ENCODE results near the gene DHRSX.
"Not testable (repeated sequence)": the region's sequence is repeated elsewhere in the genome, so short reads cannot be mapped to it uniquely, and the experiment has no call there.

Gene DHRSX

DNA sequence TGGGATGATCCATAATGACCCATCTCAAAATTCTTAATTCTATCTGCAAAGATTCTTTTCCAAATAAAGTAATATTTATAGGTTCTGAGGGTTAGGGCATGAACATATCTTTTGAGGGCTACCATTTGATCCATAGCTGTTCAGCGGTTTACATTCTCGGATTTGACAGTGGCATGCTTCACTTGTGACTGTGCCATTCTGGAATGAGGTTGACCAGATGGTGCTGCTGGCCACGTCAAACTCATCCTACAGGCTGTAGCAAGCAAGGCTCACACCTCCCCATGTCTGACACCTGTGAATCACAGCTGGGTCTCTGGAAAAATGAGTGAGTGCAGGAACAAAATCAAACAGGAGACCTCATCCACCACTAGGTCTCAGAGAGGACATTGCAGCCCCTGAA is 280.5 kb downstream of the DHRSX start:
- no peak for DNase-seq (ENCODE audit: low read depth in 2 of 2)

DNA sequence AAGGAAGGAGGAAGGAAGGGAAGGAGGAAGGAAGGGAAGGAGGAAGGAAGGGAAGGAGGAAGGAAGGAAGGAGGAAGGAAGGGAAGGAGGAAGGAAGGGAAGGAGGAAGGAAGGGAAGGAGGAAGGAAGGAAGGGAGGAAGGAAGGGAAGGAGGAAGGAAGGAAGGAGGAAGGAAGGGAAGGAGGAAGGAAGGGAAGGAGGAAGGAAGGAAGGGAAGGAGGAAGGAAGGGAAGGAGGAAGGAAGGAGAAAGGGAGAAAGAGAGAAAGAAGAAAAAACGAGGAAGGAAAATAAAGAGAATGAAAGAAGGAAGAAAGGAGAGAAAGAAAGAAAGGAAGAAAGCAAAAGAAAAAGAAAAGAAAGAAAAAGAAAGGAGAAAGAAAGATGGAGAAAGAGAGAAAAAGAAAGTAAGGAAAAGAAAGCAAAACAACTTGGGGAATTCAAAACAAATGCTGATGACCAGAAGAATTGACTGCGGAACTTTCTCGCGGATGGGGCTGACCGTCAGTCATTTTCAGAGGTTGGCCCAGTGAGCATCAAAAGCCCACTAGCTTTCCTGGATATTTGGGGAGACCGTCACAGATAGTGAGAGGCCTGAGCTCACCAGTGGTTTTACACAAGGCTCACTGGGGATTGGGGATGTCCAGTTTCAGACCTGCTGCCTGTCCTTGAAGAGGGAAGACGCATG is 286.5 kb downstream of the DHRSX start:
- not testable (repeated sequence) for DNase-seq (ENCODE audit: low read depth in 2 of 2)

DNA sequence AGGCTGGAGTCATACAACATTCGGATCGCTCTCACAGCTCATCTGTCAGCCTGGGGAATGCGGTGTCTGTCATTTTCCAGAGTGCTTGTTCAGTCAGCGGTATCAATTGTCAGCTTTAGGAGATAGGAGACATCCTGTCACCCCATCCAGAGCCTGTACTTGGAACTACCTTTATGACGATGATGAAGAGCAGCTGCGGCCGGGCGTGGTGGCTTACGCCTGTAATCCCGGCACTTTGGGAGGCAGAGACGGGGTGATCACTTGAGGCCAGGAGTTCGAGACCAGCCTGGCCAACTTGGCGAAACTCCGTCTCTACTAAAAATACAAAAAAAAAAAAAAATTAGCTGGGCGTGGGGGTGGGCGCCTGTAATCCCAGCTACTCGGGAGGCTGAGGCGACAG is 289.1 kb downstream of the DHRSX start:
- not testable (repeated sequence) for DNase-seq (ENCODE audit: low read depth in 2 of 2)

DNA sequence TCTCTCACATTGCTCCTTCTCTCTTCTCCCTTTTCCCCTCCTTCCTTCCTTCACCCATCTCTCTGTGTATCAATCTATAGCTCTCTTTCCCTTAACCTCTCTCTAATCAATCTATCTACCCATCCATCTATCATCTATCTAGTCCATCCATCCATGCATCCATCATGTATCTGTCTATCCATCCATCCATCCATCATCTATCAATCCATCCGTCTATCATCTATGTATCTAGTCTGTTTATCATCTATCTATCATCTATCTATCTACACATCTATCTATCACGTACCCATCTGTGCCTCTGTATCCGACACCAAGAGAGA is 307.5 kb downstream of the DHRSX start:
- no peak for DNase-seq (ENCODE audit: low read depth in 2 of 2)

DNA sequence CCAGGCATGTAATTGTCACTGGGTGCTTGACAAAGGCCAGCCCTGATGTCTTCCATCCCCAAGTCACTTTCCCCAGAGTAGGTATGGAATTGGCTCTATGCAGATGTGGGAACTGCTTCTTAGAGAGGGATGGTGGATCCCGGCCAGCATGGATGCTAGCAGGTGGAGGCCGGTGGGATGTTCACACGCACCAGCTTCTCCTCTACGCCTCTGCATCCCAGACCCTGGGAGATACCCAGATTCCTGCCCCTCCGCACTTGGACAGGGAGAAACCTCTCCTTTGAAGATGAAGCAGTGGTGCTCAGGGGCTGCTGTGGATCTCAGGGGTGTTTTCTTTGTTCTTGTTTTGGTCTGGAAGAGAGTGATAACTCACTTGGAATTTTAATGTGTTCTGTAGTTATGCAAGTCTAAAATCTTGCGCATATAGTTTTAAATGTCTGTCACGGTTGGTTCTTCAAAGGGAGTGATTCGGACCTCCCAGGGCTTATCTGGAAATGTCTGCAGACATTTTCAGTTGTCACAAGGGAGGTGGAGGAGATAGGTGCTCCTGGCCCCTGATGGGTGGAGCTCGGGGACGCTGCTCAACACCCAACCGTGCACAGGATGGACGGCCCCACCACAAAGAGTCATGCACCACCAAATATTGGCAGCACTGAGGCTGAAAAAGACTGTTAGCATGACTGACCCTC is 308.0 kb downstream of the DHRSX start:
- DNase-seq (ENCODE audit: low read depth in 2 of 2) = no peak

DNA sequence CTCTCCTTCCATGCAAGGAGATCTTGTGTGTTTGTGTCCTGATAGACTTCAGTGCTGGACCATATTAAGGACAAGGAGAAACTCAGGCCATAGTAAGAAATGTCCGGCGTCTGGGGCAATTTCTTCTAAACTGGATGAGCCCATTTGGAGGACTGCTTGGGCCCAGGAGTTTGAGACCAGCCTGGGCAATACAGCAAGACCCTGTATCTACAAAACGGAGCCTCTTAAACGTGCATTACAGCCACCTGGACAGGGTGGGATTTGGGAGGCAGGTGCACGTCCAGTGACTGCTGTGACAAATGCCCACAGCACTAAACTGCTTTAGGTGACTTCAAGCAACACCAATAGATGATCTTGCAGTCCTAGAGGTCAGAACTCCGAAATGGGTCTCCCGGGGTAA is 311.9 kb downstream of the DHRSX start:
- no peak for DNase-seq (ENCODE audit: low read depth in 2 of 2)

DNA sequence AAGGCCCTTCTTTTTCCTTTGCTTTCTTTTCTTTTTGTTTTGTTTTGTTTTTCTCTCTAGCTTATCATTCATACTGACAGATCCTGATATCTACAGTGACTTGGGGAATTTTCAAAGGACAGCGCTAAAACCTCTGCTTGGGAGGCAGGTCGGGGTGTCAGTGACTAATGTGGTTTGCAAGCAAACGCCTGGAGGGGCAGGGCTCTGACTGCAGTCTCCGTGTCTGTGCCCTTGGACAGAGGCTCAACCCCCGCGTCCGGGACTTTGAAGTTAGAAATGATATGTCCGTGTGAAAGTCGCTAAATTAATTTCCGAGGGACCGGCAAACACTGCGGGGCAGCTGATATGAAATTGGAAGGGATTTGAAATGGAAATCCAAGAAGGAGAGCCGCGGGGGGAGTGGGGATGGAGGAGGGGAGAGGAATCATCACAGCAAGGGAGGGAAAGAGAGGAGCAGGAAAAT is 312.4 kb downstream of the DHRSX start:
- no peak for DNase-seq (ENCODE audit: low read depth in 2 of 2)

DNA sequence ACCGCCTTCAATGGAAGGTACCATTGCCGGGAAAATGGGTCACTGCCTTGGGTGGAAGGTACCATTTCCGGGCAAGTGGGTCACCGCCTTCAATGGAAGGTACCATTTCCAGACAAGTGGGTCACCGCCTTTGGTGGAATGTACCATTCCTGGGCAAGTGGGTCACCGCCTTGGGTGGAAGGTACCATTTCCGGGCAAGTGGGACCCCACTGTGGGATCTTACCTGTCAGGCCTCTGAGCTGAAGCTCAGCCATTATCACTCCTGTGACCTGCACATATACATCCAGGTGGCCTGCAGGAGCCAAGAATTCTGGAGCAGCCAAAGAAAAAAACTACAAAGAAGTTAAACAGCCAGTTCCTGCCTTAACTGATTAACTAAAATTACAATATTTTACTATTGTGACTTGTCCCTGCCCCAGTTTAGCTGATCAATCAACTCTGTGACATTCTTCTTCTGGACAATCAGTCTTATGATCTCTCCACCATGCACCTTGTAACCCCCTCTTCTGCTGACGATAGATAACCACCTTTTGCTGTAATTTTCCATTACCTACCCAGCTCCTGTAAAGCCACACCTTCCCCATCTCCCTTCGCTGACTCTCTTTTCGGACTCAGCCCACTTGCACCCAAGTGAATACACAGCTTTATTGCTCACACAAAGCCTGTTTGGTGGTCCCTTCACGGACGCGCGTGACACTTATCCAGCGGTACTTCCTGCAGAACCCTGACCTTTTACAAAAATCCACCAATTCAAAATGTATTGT is 313.2 kb downstream of the DHRSX start:
- DNase-seq (ENCODE audit: low read depth in 2 of 2) = no peak

DNA sequence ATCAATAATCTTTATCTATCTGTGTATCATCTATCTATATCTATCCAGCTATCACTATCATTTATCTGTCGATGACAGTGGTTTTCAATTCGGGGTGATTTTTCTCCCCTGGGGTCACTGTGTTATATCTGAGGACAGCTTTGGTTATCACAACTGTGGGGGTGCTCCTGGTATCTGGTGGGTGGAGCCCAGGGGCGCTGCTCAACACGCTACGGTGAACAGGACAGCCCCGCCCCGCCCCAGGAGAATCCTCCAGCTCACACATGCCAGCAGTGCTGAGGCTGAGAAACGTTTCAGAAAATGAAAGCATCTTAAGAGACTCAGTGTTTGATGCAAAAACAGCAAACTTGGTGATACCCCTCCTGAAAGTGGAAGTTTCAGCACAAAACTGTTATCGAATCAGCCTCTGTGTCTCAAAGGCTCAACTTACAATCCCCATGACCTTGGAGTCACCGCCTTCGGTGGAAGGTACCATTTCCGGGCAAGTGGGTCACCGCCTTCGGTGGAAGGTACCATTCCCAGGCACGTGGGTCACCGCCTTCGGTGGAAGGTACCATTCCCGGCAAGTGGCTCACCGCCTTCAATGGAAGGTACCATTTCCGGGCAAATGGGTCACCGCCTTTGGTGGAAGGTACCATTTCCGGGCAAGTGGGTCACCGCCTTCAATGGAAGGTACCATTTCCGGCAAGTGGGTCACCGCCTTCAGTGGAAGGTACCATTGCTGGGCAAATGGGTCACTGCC is 315.3 kb downstream of the DHRSX start:
- DNase-seq (ENCODE audit: low read depth in 2 of 2) = no peak

DNA sequence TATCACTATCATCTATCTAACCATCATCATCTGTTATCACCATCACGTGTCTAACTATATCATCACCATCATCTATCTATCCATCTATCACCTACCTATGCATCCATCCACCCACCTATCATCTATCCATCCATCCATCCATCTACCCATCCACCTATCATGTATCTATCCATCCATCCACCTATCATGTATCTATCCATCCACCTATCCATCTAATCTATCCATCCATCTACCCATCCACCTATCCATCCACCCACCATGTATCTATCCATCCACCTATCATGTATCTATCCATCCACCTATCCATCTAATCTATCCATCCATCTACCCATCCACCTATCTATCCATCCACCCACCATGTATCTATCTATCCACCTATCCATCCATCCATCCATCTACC is 316.7 kb downstream of the DHRSX start:
- no peak for DNase-seq (ENCODE audit: low read depth in 2 of 2)

DNA sequence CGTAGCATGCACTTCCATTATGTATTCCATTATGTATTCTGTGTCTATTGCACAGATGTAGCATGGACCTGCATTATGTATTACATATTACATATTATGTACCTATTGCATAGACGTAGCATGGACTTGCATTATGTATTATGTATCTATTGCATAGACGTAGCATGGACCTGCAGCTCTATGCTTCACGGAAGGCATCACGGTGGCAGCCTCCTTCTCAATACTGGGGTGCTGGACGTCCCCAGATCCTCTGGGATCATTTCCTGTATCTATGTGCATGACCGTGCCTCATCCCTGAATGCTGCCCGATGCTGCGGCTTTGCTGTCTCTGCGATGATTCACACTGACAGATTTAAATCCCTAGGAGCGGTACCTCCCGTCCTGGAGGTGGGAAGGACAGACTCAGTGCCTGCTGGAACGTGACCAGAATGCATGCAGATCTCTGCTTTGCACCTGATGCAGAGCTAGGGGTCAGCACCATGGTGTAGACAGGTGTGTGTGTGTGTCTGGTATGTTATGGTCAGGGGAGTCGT is 317.5 kb downstream of the DHRSX start:
- no peak for DNase-seq (ENCODE audit: low read depth in 2 of 2)

DNA sequence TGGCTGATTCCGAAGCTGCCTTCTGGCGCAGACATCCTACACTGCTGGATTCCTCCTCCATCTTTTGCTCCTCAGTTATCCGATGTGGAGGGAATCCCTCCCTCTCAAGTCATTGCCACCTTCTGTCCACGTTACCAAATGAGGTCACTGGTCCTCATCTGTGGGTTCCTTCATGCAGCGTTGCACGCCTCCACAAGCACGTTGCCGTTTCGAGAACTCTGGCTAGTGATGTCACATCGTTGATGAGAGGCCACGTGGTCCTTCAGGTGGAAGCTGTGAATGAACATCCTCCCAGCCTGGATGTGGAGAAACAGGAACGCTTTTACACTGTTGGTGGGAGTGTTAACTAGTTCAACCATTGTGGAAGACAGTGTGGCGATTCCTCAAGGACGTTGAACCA is 323.2 kb downstream of the DHRSX start:
- no peak for DNase-seq (ENCODE audit: low read depth in 2 of 2)

DNA sequence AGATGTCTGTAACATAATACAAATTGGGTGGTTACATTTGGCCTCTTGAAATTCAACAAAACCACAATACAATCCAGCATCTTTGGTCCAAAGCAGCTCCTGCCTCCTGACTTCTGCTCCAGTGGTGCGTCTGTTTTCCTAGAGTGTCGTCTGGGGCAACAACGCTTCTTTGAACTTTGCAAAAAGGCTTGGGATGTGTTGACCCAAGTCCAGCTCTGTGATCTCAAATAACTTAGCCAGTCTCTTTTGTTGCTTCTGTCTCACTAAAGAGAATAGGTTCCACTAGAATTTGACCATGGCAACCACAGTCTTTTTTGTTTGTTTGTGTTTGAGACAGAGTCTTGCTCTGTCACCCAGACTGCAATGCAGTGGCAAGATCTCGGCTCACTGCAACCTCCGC is 324.0 kb downstream of the DHRSX start:
- no peak for DNase-seq (ENCODE audit: low read depth in 2 of 2)

DNA sequence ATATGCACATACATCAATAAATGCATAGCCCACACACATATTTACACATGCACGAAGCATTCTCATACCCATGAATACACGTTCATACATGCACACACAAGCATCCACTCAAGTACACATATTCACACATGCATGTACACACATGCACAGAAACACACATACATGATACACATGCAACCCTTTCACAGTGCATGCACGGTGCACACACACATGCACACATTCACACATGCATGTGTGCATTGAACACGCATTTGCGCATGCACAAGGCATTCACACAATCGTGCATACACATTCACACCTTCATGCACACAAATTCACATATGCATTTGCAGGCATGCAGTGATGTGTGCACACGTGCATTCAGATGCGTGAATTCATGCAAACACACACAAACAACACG is 324.5 kb downstream of the DHRSX start:
- DNase-seq (ENCODE audit: low read depth in 2 of 2) = no peak

DNA sequence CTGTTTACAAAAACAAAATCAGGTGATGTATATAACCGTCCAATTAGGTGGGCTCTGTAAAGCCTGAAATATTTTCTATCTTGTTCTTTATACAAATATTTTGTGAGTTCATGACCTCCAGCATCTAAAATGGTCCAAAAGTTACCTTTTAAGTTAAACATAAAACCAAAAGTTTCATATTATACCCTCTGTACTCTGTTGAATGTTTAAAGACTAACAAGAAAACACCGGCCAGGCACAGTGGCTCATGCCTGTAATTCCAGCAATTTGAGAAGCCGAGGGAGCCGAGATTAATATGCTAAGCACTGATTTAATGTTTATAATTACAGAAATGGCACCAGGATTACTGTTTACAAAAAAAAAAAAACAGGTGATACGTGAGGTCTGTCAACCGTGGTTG is 328.4 kb downstream of the DHRSX start:
- DNase-seq (ENCODE audit: low read depth in 2 of 2) = no peak
